ENCODE measurements around the gene NT5DC4.

Gene NT5DC4

DNA sequence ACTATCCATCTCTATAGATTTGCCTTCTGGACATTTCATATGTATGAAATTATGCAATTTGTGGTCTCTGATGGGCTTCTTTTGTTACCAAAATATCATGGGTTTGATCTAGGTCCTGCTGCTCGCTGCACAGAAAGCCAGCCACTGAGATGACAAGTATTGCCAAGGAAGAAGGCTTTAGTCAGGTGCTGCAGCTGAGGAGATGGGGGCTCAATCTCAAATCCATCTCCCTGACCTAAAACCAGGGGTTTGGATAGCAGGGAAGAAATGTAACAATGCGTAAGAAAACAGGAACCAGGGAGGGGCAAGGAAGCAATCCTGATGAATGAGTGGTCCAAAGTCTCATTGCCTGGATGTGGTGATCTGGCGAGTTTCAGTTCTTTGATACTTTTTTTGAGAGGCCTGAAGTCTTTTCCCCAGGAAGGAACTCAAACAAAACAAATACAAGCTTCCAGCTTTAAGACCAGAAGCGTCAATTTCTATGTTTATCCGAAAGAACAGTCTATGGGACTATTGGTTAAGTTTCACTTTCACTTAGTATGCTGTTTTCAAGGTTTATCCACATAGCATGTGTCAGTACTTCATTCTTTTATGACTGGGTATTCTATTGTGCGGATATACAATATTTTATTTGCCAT lies 47.0 kb downstream of the NT5DC4 start:
- H3K4me2 ChIP-seq (ENCODE audit: low read length): no peak overlapping the region

DNA sequence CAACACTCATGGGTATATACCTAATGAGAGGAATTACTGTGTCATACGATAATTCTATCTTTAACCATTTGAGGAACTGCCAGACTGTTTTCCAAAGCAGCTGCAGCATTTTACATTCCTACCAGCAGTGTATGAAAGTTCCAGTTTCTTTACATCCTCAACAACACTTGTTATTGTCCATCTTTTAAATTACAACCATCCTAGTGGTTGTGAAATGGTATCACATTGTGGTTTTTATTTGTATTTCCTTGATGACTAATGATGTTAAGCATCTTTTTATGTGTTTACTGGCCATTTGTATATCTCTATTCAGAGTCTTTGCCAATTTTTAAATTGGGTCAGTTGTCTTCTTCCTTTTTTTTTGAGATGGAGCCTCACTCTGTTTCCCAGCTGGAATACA lies 47.6 kb downstream of the NT5DC4 start:
- peaks cover 12% of the 10 kb centered on the region for H3K4me1 ChIP-seq (ENCODE audit: insufficient read depth, low read length, severe bottlenecking)
- H3K27ac ChIP-seq (ENCODE audit: low read depth, low read length, poor library complexity, severe bottlenecking): no peak overlapping the region
- TF ChIP-seq CTCF (IDR thresholded peaks at IDR 0.05; ENCODE audit: low read length) (no peak), EZH2 (IDR thresholded peaks at IDR 0.05; ENCODE audit: borderline replicate concordance, low read length) (no peak)
- no peak overlapping the region for H3K9ac ChIP-seq (ENCODE audit: low read length)
- H3K4me3 ChIP-seq (ENCODE audit: low read depth, low read length, poor library complexity, severe bottlenecking): no peak overlapping the region
- H3K9me2 ChIP-seq (ENCODE audit: low read depth, low read length): no peaks in the 10 kb centered on the region
- H3K4me2 ChIP-seq (ENCODE audit: low read length): no peak overlapping the region
- H4K20me1 ChIP-seq (ENCODE audit: insufficient read depth, low read length): no peaks in the 10 kb centered on the region
- H2AFZ ChIP-seq (ENCODE audit: low read length): no peak overlapping the region
- no peaks in the 10 kb centered on the region for H3F3A ChIP-seq (ENCODE audit: insufficient read depth, low read length)
- no peaks in the 10 kb centered on the region for H3K36me3 ChIP-seq (ENCODE audit: insufficient read depth, low read length)
- H3K9me3 ChIP-seq (ENCODE audit: low read length): no peaks in the 10 kb centered on the region
- no peaks in the 10 kb centered on the region for H3K27me3 ChIP-seq (ENCODE audit: insufficient read depth, low read length)
- peaks cover 8% of the 10 kb centered on the region for H3K79me2 ChIP-seq (ENCODE audit: insufficient read depth, low read length)

More for the DNA sequence above, 47.0 kb downstream of the NT5DC4 start:
- Histone ChIP-seq H3K9me2 (ENCODE audit: low read depth, low read length) (no peaks in the 10 kb centered on the region), H3K9me3 (ENCODE audit: low read length) (no peaks in the 10 kb centered on the region), H3K4me1 (ENCODE audit: insufficient read depth, low read length, severe bottlenecking) (peaks cover 18% of the 10 kb centered on the region), H3K4me3 (ENCODE audit: low read depth, low read length, poor library complexity, severe bottlenecking) (no peak overlapping the region), H3K36me3 (ENCODE audit: insufficient read depth, low read length) (no peaks in the 10 kb centered on the region), H3K27ac (ENCODE audit: low read depth, low read length, poor library complexity, severe bottlenecking) (no peak overlapping the region), H3F3A (ENCODE audit: insufficient read depth, low read length) (no peaks in the 10 kb centered on the region), H3K79me2 (ENCODE audit: insufficient read depth, low read length) (peaks cover 14% of the 10 kb centered on the region), H2AFZ (ENCODE audit: low read length) (no peak overlapping the region), H3K9ac (ENCODE audit: low read length) (no peak overlapping the region), H3K27me3 (ENCODE audit: insufficient read depth, low read length) (no peaks in the 10 kb centered on the region), H4K20me1 (ENCODE audit: insufficient read depth, low read length) (no peaks in the 10 kb centered on the region)
- TF ChIP-seq EZH2 (IDR thresholded peaks at IDR 0.05; ENCODE audit: borderline replicate concordance, low read length) (no peak), CTCF (IDR thresholded peaks at IDR 0.05; ENCODE audit: low read length) (no peak)

GRCh38 chr2:112772322-112772721 lies 51.5 kb downstream of the NT5DC4 start:
- H3K79me2 ChIP-seq (ENCODE audit: insufficient read depth, low read length): no peaks in the 10 kb centered on the region

More at GRCh38 chr2:112772322-112772721, 51.5 kb downstream of the NT5DC4 start:
- H4K20me1 ChIP-seq (ENCODE audit: insufficient read depth, low read length): no peaks in the 10 kb centered on the region
- no peak overlapping the region for H2AFZ ChIP-seq (ENCODE audit: low read length)
- H3F3A ChIP-seq (ENCODE audit: insufficient read depth, low read length): no peaks in the 10 kb centered on the region
- TF ChIP-seq CTCF (IDR thresholded peaks at IDR 0.05; ENCODE audit: low read length): no peak
- no peak for TF ChIP-seq EZH2 (IDR thresholded peaks at IDR 0.05; ENCODE audit: borderline replicate concordance, low read length)
- no peaks in the 10 kb centered on the region for H3K36me3 ChIP-seq (ENCODE audit: insufficient read depth, low read length)
- H3K4me3 ChIP-seq (ENCODE audit: low read depth, low read length, poor library complexity, severe bottlenecking): no peak overlapping the region
- H3K9me2 ChIP-seq (ENCODE audit: low read depth, low read length): no peaks in the 10 kb centered on the region
- H3K9me3 ChIP-seq (ENCODE audit: low read length): no peaks in the 10 kb centered on the region
- H3K9ac ChIP-seq (ENCODE audit: low read length): no peak overlapping the region
- H3K27ac ChIP-seq (ENCODE audit: low read depth, low read length, poor library complexity, severe bottlenecking): no peak overlapping the region
- no peaks in the 10 kb centered on the region; the same call in 1 of the 2 replicates for H3K27me3 ChIP-seq (ENCODE audit: insufficient read depth, low read length)
- no peaks in the 10 kb centered on the region for H3K4me1 ChIP-seq (ENCODE audit: insufficient read depth, low read length, severe bottlenecking)
- H3K4me2 ChIP-seq (ENCODE audit: low read length): no peak overlapping the region

Measured in OCI-LY1 (cell line).